ENCODE results near the gene RBM11.
A peak's percentile ranks its signal among the peaks of the same experiment; 100 is the strongest.

The RBM11 gene

GRCh38 chr21:14271053-14271452 is 55.1 kb downstream of the RBM11 start:
- DNase-seq (ENCODE audit: low spot score) = no peak

GRCh38 chr21:14271641-14272040 is 55.7 kb downstream of the RBM11 start:
- DNase-seq (ENCODE audit: low spot score) = no peak

GRCh38 chr21:14273736-14274538 is 58.0 kb downstream of the RBM11 start:
- peak; percentile 36 for DNase-seq (ENCODE audit: low spot score)

GRCh38 chr21:14275702-14276205 is 59.8 kb downstream of the RBM11 start:
- no peak for DNase-seq (ENCODE audit: low spot score)

All from cerebellar cortex (tissue), 1 donor.